Right lobe of liver (tissue), 4 donors: ENCODE data around the gene TELO2.

Source experiments
- CTCF ChIP-seq, 4 donors: fragments of 200-600 bp in 3 of 4; fragments of 450-650 bp in 1 of 4; IDR thresholded peaks; one replicate each; pipeline versions ENCODE4 v1.5.1 to v1.8.0; 2016 to 2022; ENCODE audit warnings: antibody characterized with exemption in 4 of 4, mild to moderate bottlenecking in 2 of 4
- POLR2A ChIP-seq: fragments of 450-650 bp; IDR thresholded peaks from one replicate; pipeline ENCODE4 v1.6.1; 2017; ENCODE audit warnings: antibody characterized with exemption, mild to moderate bottlenecking
- donor health status: DM: no; HTN: no; CAD: no.
- donor health status: DM: no; HTN: no; CAD: no.
- donor health status: DM: no; HTN: yes; CAD: no.

DNA sequence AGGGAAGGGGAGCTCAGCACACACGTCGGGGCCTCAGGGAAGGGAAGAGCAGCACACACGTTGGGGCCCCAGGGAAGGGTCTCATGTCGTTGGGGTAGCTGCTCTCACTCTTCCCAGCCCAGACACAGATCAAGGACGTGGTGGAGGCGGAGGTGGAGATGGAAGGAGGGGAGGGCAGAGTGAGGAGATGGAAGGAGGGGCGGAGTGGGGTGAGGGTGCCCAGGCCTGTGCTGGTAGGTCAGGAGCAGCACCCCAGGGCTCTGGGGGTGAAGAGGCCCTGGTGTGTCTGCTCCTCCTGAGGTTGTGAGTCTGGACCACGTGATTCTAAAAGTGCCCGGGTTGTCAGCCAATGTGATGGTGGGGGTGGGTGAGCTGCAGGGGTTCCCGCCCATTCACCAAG lies 33.2 kb upstream of the TELO2 start:
- TF ChIP-seq CTCF (IDR thresholded peaks at IDR 0.05), result no peak
- TF ChIP-seq POLR2A, result no peak
